ENCODE results near the gene LRP8.

The LRP8 gene

GRCh38 chr1:53262000-53262399 is 65.9 kb downstream of the LRP8 start:
- no peak for DNase-seq (ENCODE audit: low read depth, low spot score)

- no peak for DNase-seq (ENCODE audit: low read depth, low spot score)
These were observed 67.1 kb downstream of the LRP8 start for GRCh38 chr1:53260631-53261247.

- DNase-seq (ENCODE audit: low read depth, low spot score) = no peak
These were observed 67.9 kb downstream of the LRP8 start for GRCh38 chr1:53259932-53260331.

- DNase-seq (ENCODE audit: low read depth, low spot score) = no peak
These were observed 69.7 kb downstream of the LRP8 start for GRCh38 chr1:53258216-53258615.

- no peak for DNase-seq (ENCODE audit: low read depth, low spot score)
These were observed 70.3 kb downstream of the LRP8 start for GRCh38 chr1:53257454-53258081.

- DNase-seq (ENCODE audit: low read depth, low spot score) = no peak
These were observed 71.1 kb downstream of the LRP8 start for GRCh38 chr1:53256511-53257453.

- no peak for DNase-seq (ENCODE audit: low read depth, low spot score)
These were observed 72.8 kb downstream of the LRP8 start for GRCh38 chr1:53255031-53255430.

GRCh38 chr1:53254011-53254640 is 73.7 kb downstream of the LRP8 start:
- DNase-seq (ENCODE audit: low read depth, low spot score) = no peak

- DNase-seq (ENCODE audit: low read depth, low spot score) = no peak
These were observed 77.5 kb downstream of the LRP8 start for GRCh38 chr1:53250325-53250724.

- no peak for DNase-seq (ENCODE audit: low read depth, low spot score)
These were observed 78.2 kb downstream of the LRP8 start for GRCh38 chr1:53249706-53250105.

- DNase-seq (ENCODE audit: low read depth, low spot score) = no peak
These were observed 81.4 kb downstream of the LRP8 start for GRCh38 chr1:53246261-53247134.

- no peak for DNase-seq (ENCODE audit: low read depth, low spot score)
These were observed 83.7 kb downstream of the LRP8 start for GRCh38 chr1:53244141-53244540.

GRCh38 chr1:53242381-53242780 is 85.5 kb downstream of the LRP8 start:
- DNase-seq (ENCODE audit: low read depth, low spot score) = no peak

GRCh38 chr1:53241828-53242227 is 86.0 kb downstream of the LRP8 start:
- no peak for DNase-seq (ENCODE audit: low read depth, low spot score)

- DNase-seq (ENCODE audit: low read depth, low spot score) = peak; percentile 95
These were observed 89.4 kb downstream of the LRP8 start, which contains the start of gene MAGOH for GRCh38 chr1:53238197-53239155. MAGOH (minus strand) TSS chr1:53238518; CDS start chr1:53238448, 70 bp downstream.

GRCh38 chr1:53237638-53238037 is 90.2 kb downstream of the LRP8 start:
- DNase-seq (ENCODE audit: low read depth, low spot score) = no peak

GRCh38 chr1:53220962-53221286 is 106.9 kb downstream of the LRP8 start:
- DNase-seq (ENCODE audit: low read depth, low spot score) = no peak

- DNase-seq (ENCODE audit: low read depth, low spot score) = peak; percentile 65
These were observed 107.5 kb downstream of the LRP8 start, which contains the start of gene CZIB for GRCh38 chr1:53220171-53220961. CZIB (minus strand) TSS chr1:53220634; CDS start chr1:53220575, 59 bp downstream.

- DNase-seq (ENCODE audit: low read depth, low spot score) = no peak
These were observed 108.2 kb downstream of the LRP8 start for GRCh38 chr1:53219711-53220110.

Measured in iPS DF 19.7 (cell line).